ENCODE results near the gene SUGCT. TPM values are rescaled to one million over a fixed set of nuclear protein-coding genes. Genes with fewer than 3 reads are reported as not detected.
A peak's percentile ranks its signal among the peaks of the same experiment; 100 is the strongest.

SUGCT gene
- total RNA-seq, 1 donor from 2014 or later, result 7.1 TPM

- Mint-ChIP-seq H3K27ac (no peak overlapping the region), H3K4me1 (ENCODE audit: unreplicated experiment) (peaks cover 25% of the 10 kb centered on the region), H3K27me3 (no peaks in the 10 kb centered on the region), H3K4me3 (no peak overlapping the region), H3K36me3 (no peaks in the 10 kb centered on the region), H3K9me3 (peaks cover 8% of the 10 kb centered on the region)
- TF ChIP-seq, protein P1, sequence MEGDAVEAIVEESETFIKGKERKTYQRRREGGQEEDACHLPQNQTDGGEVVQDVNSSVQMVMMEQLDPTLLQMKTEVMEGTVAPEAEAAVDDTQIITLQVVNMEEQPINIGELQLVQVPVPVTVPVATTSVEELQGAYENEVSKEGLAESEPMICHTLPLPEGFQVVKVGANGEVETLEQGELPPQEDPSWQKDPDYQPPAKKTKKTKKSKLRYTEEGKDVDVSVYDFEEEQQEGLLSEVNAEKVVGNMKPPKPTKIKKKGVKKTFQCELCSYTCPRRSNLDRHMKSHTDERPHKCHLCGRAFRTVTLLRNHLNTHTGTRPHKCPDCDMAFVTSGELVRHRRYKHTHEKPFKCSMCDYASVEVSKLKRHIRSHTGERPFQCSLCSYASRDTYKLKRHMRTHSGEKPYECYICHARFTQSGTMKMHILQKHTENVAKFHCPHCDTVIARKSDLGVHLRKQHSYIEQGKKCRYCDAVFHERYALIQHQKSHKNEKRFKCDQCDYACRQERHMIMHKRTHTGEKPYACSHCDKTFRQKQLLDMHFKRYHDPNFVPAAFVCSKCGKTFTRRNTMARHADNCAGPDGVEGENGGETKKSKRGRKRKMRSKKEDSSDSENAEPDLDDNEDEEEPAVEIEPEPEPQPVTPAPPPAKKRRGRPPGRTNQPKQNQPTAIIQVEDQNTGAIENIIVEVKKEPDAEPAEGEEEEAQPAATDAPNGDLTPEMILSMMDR (conservative IDR thresholded peaks at IDR 0.05), result no peak
- DNase-seq (ENCODE audit: extremely low spot score, unreplicated experiment), result no peak
Observed at GRCh38 chr7:40711706-40712105, 576.9 kb downstream of the SUGCT start.

GRCh38 chr7:40714363-40715052, 579.7 kb downstream of the SUGCT start:
- Mint-ChIP-seq H3K9me3 (peaks cover 3% of the 10 kb centered on the region), H3K4me1 (ENCODE audit: unreplicated experiment) (peaks cover 39% of the 10 kb centered on the region), H3K27me3 (no peaks in the 10 kb centered on the region), H3K4me3 (peak overlapping the region; percentile 26), H3K36me3 (no peaks in the 10 kb centered on the region), H3K27ac (peak overlapping the region; percentile 56)
- DNase-seq (ENCODE audit: extremely low spot score, unreplicated experiment), result no peak
- TF ChIP-seq, protein P1 (conservative IDR thresholded peaks at IDR 0.05), result no peak

DNA sequence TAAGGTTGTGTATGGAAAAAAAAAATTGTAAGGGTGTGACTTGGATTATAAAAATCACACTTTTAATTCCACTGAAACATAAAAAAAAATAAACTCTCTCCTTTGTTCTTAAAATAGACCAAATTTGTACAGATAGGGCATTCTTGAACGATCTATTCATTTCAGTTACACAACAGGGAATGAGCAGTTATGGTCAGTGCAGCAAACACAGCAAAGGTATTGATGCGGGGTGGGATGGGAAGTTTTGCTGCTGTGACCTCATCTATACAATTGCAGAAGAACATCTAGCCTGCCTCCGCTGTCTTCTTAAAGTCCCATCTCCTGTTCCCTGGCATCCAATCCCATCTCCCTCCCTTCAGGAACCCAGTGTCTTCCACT, 580.2 kb downstream of the SUGCT start:
- no peak overlapping the region for H3K4me3 Mint-ChIP-seq
- H3K4me1 Mint-ChIP-seq (ENCODE audit: unreplicated experiment), result peaks cover 38% of the 10 kb centered on the region
- H3K27ac Mint-ChIP-seq, result peak overlapping the region; percentile 56
- no peaks in the 10 kb centered on the region for H3K27me3 Mint-ChIP-seq
- TF ChIP-seq, protein P1 (conservative IDR thresholded peaks at IDR 0.05), result no peak
- no peak for DNase-seq (ENCODE audit: extremely low spot score, unreplicated experiment)
- peaks cover 3% of the 10 kb centered on the region for H3K9me3 Mint-ChIP-seq
- no peaks in the 10 kb centered on the region for H3K36me3 Mint-ChIP-seq

DNA sequence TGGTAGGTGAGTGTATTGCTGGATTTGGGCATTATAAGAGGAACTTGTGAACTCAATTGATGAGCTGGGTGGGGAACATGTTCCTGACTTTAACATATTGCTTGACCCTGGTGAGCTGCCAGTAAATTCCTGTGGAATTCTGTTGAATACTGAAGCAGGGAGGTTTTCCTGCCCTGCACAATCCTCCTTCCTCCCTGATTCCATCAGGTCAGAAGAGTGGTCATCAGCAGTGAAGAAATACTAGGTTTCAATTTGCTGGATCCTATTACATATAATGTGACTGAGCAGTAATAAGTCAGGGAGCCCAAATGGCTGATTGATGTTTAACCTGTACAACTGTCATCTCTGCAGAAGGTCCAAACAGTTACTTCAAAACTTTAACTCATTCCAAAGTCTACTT, 581.2 kb downstream of the SUGCT start:
- Mint-ChIP-seq H3K9me3 (peaks cover 3% of the 10 kb centered on the region), H3K36me3 (no peaks in the 10 kb centered on the region), H3K27ac (peak overlapping the region; percentile 56), H3K4me3 (peak overlapping the region; percentile 8), H3K4me1 (ENCODE audit: unreplicated experiment) (peaks cover 36% of the 10 kb centered on the region), H3K27me3 (no peaks in the 10 kb centered on the region)
- TF ChIP-seq, protein P1 (conservative IDR thresholded peaks at IDR 0.05), result no peak
- DNase-seq (ENCODE audit: extremely low spot score, unreplicated experiment), result no peak

DNA sequence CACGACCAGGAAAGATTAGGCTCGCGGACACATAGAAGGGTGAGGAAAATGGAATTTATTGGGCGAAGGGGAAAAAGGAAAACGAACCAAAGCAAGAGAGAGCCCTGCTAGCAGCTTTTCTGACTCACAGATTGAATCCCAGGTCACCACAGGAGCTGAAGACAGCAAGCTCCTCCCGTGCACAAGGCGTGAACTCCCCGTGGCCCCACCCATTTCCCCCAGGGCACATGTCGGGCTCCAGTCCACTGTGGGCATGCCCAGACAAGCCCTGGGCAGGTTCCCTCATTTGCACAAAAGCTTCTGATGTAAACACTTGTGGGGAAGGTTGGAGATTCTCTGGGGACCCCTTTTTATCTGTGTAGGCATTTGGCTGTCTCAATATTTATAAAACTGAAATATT, 582.4 kb downstream of the SUGCT start:
- Mint-ChIP-seq H3K27me3 (no peaks in the 10 kb centered on the region), H3K4me3 (peak overlapping the region; percentile 27), H3K36me3 (no peaks in the 10 kb centered on the region), H3K9me3 (peaks cover 3% of the 10 kb centered on the region), H3K27ac (peak overlapping the region; percentile 95), H3K4me1 (ENCODE audit: unreplicated experiment) (peaks cover 47% of the 10 kb centered on the region)
- TF ChIP-seq, protein P1 (conservative IDR thresholded peaks at IDR 0.05), result no peak
- peak; percentile 83 for DNase-seq (ENCODE audit: extremely low spot score, unreplicated experiment)

Data from type B pancreatic cell (in vitro differentiated cells).